Gastroesophageal sphincter (tissue), 4 donors: Measurements from ENCODE around the gene KIAA1958. TPM values are rescaled to one million over a fixed set of nuclear protein-coding genes. Genes with fewer than 3 reads are reported as not detected.
"Not testable (repeated sequence)": the region's sequence is repeated elsewhere in the genome, so short reads cannot be mapped to it uniquely, and the experiment has no call there.

Experiments used
- ATAC-seq: fragments of 150-250 bp; one replicate; pipeline ENCODE4 v1.9.1; 2016; ENCODE audit warnings: mild to moderate bottlenecking, moderate library complexity
- H3K27ac ChIP-seq, 4 donors: fragments of 200-600 bp; sonication (generic) in 3 of 4; 1 replicate in 3 of 4; 2 replicates in 1 of 4; pipeline ENCODE4 v1.5.1; 2016 to 2019
- H3K27me3 ChIP-seq: fragments of 200-600 bp; sonication (generic); one replicate; pipeline ENCODE4 v1.5.1; 2019
- H3K36me3 ChIP-seq, 2 donors: fragments of 200-600 bp; sonication (generic); one replicate each; pipeline ENCODE4 v1.5.1; 2019; ENCODE audit warnings: control low read depth in 1 of 2
- H3K4me1 ChIP-seq, 3 donors: fragments of 200-600 bp; sonication (generic); 1 replicate in 2 of 3; 2 replicates in 1 of 3; pipeline ENCODE4 v1.5.1; 2016 to 2019; ENCODE audit warnings: control low read depth in 2 of 3
- H3K4me3 ChIP-seq, 2 donors: fragments of 200-600 bp; sonication (generic); one replicate each; pipeline ENCODE4 v1.5.1; 2019; ENCODE audit warnings: mild to moderate bottlenecking in 1 of 2, moderate library complexity in 1 of 2
- H3K9me3 ChIP-seq, 3 donors: fragments of 200-600 bp; sonication (generic); one replicate each; pipeline ENCODE4 v1.5.1; 2017 to 2019; ENCODE audit warnings: control low read depth in 2 of 3
- EP300 ChIP-seq: sonication (generic); formaldehyde crosslinking; IDR thresholded peaks from one replicate; pipeline ENCODE4 v1.6.1; 2017; ENCODE audit warnings: antibody characterized with exemption, mild to moderate bottlenecking
- POLR2A ChIP-seq, 2 donors: fragments of 450-650 bp; IDR thresholded peaks; one replicate each; pipeline ENCODE4 v1.6.1; 2017; ENCODE audit warnings: antibody characterized with exemption in 2 of 2, mild to moderate bottlenecking in 2 of 2, moderate library complexity in 1 of 2
- POLR2AphosphoS5 ChIP-seq: sonication (generic); formaldehyde crosslinking; IDR thresholded peaks from one replicate; pipeline ENCODE4 v1.6.1; 2017; ENCODE audit warnings: antibody characterized with exemption
- WGBS, 2 donors: methylation state at CpG; one replicate each; pipeline ENCODE4 v1.1.5; 2018; ENCODE audit warnings: low coverage in 1 of 2; 5-methylcytosine and 5-hydroxymethylcytosine counted together
- total RNA-seq, 4 donors: library from RNA; depleted of rRNA; stranded (reverse); fragments of >200 nt; gene quantifications; one replicate each; pipeline ENCODE4 v1.1.0, GENCODE V29; 2016
- TF ChIP-seq, protein P1 (sequence below), 4 experiments: fragments of 200-600 bp in 2 of 4; fragments of 450-650 bp in 2 of 4; sonication (generic) in 1 of 4; IDR thresholded peaks; one replicate each; pipeline ENCODE4 v1.5.1; 2017 to 2019; ENCODE audit warnings: antibody characterized with exemption in 4 of 4, mild to moderate bottlenecking in 2 of 4, moderate library complexity in 2 of 4

KIAA1958 gene
- total RNA-seq, 4 donors from 2014 or later, result 3.5 to 8.4 (median 3.9) TPM

DNA sequence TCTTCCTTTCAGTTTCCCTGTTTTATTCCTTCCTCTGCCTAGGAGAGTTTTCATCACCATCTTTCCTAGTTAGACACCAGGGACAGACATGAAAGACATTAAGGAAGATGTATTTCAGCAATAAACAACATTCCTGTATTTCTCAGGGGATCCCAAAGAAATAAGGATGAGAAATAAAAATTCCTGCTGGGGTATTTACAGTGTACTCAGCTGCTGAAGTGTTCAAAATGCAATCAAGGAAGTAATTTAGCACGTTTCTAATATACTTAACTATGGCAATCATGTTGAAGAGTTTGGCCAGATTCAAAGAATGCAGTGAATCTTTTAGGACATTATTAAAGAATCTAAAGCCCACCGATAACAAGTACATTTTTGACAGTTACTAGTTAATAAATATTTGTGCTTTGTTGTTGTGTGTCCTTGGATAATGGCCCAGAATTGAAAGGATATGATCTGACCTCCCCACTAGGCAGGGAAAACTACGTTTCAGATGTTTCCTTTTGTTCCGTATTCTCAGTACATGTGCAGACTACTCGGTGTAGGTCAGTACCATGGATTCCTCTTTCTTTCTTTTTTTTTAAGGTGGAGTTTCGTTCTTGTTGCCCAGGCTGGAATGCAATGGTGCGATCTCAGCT is 184.5 kb downstream of the KIAA1958 start:
- no peak for ATAC-seq
- Histone ChIP-seq H3K4me3 (no peak overlapping the region), H3K9me3 (no peaks in the 10 kb centered on the region), H3K27ac (no peak overlapping the region), H3K4me1 (no peaks in the 10 kb centered on the region), H3K36me3 (no peaks in the 10 kb centered on the region), H3K27me3 (no peaks in the 10 kb centered on the region)
- TF ChIP-seq POLR2AphosphoS5, result no peak
- TF ChIP-seq, protein P1, sequence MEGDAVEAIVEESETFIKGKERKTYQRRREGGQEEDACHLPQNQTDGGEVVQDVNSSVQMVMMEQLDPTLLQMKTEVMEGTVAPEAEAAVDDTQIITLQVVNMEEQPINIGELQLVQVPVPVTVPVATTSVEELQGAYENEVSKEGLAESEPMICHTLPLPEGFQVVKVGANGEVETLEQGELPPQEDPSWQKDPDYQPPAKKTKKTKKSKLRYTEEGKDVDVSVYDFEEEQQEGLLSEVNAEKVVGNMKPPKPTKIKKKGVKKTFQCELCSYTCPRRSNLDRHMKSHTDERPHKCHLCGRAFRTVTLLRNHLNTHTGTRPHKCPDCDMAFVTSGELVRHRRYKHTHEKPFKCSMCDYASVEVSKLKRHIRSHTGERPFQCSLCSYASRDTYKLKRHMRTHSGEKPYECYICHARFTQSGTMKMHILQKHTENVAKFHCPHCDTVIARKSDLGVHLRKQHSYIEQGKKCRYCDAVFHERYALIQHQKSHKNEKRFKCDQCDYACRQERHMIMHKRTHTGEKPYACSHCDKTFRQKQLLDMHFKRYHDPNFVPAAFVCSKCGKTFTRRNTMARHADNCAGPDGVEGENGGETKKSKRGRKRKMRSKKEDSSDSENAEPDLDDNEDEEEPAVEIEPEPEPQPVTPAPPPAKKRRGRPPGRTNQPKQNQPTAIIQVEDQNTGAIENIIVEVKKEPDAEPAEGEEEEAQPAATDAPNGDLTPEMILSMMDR (IDR thresholded peaks at IDR 0.05), result no peak
- TF ChIP-seq EP300, result no peak
- TF ChIP-seq POLR2A (IDR thresholded peaks at IDR 0.05), result no peak
- WGBS, 2 donors, result 57 to 76% methylated on average over 7 of the region's 7 CpGs

DNA sequence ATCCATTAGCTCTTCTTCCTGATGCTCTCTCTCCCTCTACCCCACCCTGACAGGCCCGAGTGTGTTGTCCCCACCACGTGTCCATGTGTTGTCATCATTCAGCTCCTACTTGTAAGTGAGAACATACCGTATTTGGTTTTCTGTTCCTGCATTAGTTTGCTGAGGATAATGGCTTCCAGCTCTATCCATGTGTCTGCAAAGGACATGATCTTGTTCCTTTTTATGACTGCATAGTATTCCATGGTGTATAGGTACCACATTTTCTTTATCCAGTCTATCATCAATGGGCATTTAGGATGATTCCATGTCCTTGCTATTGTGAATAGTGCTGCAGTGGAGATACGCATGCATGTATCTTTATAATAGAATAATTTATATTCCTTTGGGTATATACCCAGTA is 186.6 kb downstream of the KIAA1958 start:
- H3K4me1 ChIP-seq, ATAC-seq, H3K27ac ChIP-seq, H3K36me3 ChIP-seq, H3K4me3 ChIP-seq, H3K27me3 ChIP-seq: not testable (repeated sequence)
- WGBS, 2 donors, result 96 to 100% methylated on average over 4 of the region's 4 CpGs
- H3K9me3 ChIP-seq, result peaks cover 0 to 19% (median 0%) of the 10 kb centered on the region in 3 donors

DNA sequence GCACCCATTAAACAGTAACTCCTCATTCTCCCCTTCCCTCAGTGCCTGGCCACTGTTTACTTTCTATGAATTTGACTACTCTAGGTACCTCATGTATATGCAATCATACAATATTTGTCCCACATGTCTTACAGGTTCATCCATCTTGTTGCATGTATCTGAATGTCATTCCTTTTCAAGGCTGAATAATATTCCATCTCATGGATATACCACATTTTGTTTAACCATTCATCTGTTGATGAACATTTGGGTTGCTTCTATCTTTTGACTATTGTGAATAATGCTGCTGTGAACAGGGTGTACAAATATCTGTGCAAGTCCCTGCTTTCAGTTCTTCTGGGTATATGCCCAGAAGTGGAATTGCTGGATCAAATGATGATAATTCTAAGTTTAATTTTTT is 190.4 kb downstream of the KIAA1958 start:
- H3K4me1 ChIP-seq, result no peaks in the 10 kb centered on the region
- no peaks in the 10 kb centered on the region for H3K36me3 ChIP-seq
- no peaks in the 10 kb centered on the region for H3K27me3 ChIP-seq
- H3K4me3 ChIP-seq, result no peak overlapping the region
- no peak for ATAC-seq
- no peak for TF ChIP-seq POLR2AphosphoS5
- TF ChIP-seq, protein P1 (IDR thresholded peaks at IDR 0.05), result no peak
- TF ChIP-seq POLR2A (IDR thresholded peaks at IDR 0.05), result no peak
- TF ChIP-seq EP300, result no peak
- peaks cover 0 to 30% (median 0%) of the 10 kb centered on the region in 3 donors for H3K9me3 ChIP-seq
- H3K27ac ChIP-seq, result no peak overlapping the region

DNA sequence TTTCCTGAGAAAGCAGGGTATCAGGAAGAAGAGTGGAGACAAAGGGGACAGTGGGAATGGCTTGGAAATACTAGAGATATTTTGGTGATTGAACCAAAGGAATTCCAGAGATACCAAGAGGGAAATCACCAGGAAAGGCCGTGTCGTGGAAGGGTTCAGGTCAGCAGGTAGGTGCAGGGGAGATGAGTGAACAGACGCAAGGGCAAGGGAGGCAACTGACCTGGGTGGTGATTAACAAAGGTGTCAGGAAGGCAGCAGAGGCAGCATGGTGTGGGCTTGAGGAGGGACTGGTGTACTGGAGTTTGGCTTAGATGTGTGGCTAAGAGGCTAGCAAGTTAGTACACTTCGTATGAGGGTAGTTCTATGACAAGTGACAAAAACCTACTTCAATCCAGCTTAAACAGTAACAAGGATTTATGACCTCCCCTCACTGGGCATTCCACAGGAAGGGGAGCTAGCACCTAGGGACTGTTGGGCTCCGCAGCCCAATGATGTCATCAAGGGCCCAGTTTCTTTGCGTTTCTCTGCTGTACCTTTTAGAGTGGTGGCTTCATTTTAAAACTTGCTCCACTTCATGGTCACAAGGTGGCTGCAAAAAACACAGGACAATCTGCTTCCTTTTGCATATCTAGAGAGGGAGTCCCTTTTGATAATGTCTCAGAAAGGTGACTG is 194.2 kb downstream of the KIAA1958 start:
- Histone ChIP-seq H3K27ac (no peak overlapping the region), H3K36me3 (peaks cover 0 to 13% of the 10 kb centered on the region in 2 donors), H3K27me3 (no peaks in the 10 kb centered on the region), H3K4me3 (no peak overlapping the region), H3K9me3 (peaks cover 0 to 30% (median 0%) of the 10 kb centered on the region in 3 donors), H3K4me1 (no peaks in the 10 kb centered on the region)
- 78 to 79% methylated on average over 5 to 6 of the region's 6 CpGs for WGBS, 2 donors
- no peak for ATAC-seq
- TF ChIP-seq POLR2A (IDR thresholded peaks at IDR 0.05) (no peak), EP300 (no peak), POLR2AphosphoS5 (no peak)
- TF ChIP-seq, protein P1 (IDR thresholded peaks at IDR 0.05), result no peak

DNA sequence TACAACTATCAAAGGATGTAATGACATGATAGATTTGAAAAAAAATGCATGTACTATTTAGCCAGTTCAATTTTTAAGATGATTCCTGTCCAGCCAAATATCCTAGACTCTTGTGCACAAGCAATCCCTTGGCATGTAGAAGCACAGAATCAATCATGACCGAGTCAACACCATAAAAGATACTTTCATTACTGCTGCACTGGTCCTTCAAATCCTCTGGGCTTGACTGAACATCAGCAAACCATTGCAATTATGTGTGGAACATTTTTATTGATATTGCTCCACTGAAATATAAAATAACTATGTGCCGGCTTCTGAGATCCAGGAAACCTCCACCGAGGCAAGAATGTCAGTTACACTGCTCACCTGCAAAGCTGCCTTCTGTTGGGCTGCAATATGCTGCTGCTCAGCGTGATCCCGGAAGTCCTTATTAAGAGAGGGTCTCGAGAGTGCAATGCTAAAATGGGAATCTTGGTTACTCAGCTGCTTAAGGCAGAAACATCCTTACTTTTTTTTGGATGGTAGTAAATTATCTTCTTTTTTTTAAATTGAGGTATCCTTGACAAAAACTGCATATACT is 202.6 kb downstream of the KIAA1958 start:
- no peaks in the 10 kb centered on the region for H3K4me1 ChIP-seq
- 84 to 88% methylated on average over 5 to 6 of the region's 6 CpGs for WGBS, 2 donors
- no peaks in the 10 kb centered on the region for H3K27me3 ChIP-seq
- no peak for ATAC-seq
- H3K36me3 ChIP-seq, result peaks cover 0 to 92% of the 10 kb centered on the region in 2 donors
- H3K9me3 ChIP-seq, result no peaks in the 10 kb centered on the region
- H3K27ac ChIP-seq, result no peak overlapping the region
- no peak overlapping the region for H3K4me3 ChIP-seq
- TF ChIP-seq POLR2AphosphoS5, result no peak
- TF ChIP-seq, protein P1 (IDR thresholded peaks at IDR 0.05), result no peak
- TF ChIP-seq POLR2A (IDR thresholded peaks at IDR 0.05), result no peak
- TF ChIP-seq EP300, result no peak
